HG03135 (cell line): ENCODE results near the gene SRPK3.
"Not testable (repeated sequence)": the region's sequence is repeated elsewhere in the genome, so short reads cannot be mapped to it uniquely, and the experiment has no call there.

Experiments used
- ATAC-seq: cut with Tn5 transposase; IDR thresholded peaks from one replicate; pipeline ENCODE4 v1.9.1; 2021; ENCODE audit warnings: mild to moderate bottlenecking, moderate library complexity; ENCODE audit not compliant: unreplicated experiment

The SRPK3 gene

GRCh38 chrX:153744210-153745066 lies 36.4 kb upstream of the SRPK3 start:
- ATAC-seq: no peak

DNA sequence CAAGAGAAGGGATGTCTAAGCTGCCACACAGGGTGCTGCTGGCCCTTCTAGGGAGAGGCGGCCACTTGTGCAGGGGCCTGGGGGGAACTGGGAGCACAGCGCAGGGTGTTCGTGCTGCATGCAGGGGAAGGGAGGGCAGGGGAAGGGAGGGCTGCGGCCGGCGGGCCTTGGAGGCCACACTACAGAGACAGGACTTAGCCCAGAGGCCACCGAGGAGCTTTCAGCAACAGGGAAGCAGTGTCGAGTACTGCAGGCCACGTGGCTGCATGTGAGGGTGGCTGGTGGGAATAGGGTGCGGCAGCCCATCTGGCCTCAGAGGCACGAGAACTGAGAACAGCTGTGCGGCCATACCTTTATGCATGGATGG lies 35.8 kb upstream of the SRPK3 start:
- not testable (repeated sequence) for ATAC-seq

- ATAC-seq: no peak
Observed at GRCh38 chrX:153746359-153746758, 34.5 kb upstream of the SRPK3 start.

DNA sequence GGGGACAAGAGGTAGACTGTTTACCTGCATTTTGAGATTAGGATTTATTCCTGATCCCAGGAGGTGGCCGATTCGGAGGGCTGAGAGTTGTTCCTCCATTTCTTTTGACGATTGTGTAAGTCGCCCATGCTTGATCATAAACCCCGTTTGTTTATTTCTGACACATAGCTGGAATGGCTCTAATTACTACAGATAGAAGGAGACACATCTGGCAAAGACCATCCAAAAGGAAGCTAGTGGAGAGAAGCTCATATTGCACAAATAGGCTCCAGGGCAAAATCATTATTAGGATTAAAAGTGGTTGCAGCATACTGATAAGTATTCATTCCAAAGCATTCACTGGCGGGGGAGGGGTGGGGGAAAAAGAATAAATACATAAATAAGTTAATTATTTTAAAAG lies 33.9 kb upstream of the SRPK3 start:
- not testable (repeated sequence) for ATAC-seq

GRCh38 chrX:153749017-153749416 lies 31.8 kb upstream of the SRPK3 start:
- not testable (repeated sequence) for ATAC-seq

- ATAC-seq: no peak
Observed at GRCh38 chrX:153750127-153750774, 30.6 kb upstream of the SRPK3 start.

DNA sequence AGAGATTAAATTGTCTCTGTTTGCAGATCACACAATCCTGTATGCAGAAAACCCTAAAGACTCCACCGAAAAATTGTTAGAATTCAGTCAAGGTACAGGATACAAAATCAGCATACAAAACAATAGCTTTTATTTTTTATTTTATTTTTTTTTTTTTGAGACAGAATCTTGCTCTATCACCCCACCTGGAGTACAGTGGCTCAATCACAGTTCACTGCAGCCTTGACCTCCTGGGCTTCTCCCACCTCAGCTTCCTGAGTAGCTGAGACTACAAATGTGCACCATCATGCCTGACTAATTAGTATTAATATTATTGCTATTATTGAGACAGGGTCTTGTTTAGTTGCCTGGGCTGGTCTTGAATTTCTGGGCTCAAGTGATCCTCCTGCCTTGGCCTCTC lies 25.7 kb upstream of the SRPK3 start:
- ATAC-seq: no peak

GRCh38 chrX:153761863-153762262 lies 19.0 kb upstream of the SRPK3 start:
- ATAC-seq: no peak

- no peak for ATAC-seq
Observed at GRCh38 chrX:153762626-153763173, 18.1 kb upstream of the SRPK3 start.

DNA sequence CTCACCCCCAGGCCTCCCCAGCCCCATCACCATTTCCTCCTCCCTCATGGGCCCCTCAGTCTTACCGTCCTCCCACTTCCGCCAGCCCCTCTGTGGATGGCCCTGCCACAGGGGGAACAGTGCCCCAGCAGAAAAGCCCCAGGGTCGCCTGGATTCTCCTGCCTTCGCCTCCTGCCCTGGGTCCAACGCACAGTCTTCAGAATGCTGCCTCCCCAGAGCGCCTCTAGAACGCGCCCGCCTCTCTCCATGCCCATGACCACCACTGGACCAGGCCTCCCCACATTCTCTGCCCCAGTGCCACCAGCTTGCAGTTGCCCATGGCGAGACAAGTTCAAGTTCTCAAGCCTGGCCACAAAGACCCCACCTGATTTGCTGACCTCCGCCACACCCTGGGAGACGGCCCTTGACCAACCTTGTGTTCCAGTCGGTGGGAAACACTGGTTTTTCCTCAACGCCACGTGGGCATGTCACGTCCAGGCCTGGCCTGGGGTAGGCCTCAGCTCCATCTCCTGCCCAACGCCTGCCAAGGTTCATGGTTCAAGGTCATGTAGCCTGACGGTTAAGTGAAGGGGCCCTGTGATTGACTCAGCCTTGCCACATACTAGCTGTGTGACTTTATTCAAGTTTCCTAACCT lies 17.4 kb upstream of the SRPK3 start:
- ATAC-seq: no peak

DNA sequence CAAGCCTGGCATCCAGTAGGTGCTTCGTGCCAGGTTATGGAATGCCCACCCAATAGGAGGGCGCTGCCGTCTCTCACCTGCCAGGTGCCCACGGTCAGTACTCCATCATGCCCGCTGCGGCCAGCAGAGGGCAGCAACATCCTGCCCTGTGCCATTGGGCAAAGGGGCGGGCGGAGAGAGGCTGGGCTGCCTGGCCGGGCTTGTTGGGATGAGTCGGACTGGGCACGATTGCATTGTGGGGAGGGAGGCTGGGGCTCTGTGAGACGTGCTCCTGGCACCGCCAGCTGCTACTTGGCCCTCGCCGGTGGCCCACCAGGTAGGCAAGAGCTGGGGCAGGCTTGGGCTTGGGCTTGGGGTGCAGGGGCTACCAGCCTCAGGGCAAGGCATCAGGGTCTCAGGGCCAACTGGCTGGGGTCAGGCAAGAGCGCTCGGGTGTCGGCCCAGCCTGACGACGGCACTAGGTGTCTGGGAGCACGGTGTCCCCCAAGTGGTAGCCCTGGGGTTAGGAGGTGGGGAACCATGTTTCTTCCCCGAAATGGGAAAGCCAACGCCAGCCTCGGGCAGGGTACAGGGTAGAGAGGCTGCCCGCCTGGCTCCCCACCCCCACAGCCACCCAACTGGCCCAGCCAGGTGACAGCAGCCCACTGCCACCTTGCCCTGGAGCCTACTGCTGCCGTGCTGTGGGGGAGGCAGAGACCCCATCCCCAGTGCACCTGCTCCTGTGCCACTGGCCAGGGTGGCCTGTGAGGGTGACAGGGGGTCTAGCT lies 16.7 kb upstream of the SRPK3 start, which contains the start of gene PLXNB3:
PLXNB3 (plus strand) TSS at position 261 of the 767 bp plus-strand sequence. CDS start 1,287 bp downstream, outside the sequence.
- ATAC-seq: no peak

DNA sequence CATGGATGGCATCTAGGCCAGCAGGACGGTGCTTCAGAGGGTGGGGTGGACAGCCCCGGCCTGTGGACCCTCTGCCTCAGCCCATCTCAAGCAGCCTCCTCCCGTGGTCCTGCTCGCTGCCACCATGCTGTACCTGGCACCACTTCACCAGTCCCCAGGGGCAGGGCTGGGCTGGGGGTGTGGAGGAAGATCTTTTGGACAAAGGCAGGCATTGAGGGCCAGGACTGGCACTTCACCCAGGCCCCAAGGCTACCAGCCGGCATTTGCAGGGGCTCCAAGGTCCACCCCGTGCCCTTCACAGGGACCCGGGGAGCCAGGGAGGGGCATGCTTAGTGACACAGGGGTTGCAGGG lies 16.1 kb upstream of the SRPK3 start:
- ATAC-seq: no peak

GRCh38 chrX:153765138-153766079 lies 15.4 kb upstream of the SRPK3 start:
- ATAC-seq: no peak

- ATAC-seq: no peak
Observed at GRCh38 chrX:153766098-153766817, 14.6 kb upstream of the SRPK3 start.

- no peak for ATAC-seq
Observed at GRCh38 chrX:153766871-153767673, 13.8 kb upstream of the SRPK3 start.

DNA sequence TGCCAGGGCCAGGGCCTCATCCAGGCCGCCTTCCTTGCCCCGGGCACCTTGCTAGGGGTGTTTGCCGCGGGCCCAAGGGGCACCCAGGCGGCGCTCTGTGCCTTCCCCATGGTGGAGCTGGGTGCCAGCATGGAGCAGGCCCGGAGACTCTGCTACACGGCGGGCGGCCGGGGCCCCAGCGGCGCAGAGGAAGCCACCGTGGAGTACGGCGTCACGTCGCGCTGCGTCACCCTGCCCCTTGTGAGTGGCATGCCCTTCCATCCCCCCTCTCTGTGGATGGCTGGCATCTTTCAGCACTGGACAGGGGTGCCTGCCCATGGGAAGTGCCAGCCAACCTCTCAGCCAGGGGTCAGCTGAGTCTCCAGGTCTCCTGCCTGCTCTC lies 13.2 kb upstream of the SRPK3 start:
- ATAC-seq: no peak

DNA sequence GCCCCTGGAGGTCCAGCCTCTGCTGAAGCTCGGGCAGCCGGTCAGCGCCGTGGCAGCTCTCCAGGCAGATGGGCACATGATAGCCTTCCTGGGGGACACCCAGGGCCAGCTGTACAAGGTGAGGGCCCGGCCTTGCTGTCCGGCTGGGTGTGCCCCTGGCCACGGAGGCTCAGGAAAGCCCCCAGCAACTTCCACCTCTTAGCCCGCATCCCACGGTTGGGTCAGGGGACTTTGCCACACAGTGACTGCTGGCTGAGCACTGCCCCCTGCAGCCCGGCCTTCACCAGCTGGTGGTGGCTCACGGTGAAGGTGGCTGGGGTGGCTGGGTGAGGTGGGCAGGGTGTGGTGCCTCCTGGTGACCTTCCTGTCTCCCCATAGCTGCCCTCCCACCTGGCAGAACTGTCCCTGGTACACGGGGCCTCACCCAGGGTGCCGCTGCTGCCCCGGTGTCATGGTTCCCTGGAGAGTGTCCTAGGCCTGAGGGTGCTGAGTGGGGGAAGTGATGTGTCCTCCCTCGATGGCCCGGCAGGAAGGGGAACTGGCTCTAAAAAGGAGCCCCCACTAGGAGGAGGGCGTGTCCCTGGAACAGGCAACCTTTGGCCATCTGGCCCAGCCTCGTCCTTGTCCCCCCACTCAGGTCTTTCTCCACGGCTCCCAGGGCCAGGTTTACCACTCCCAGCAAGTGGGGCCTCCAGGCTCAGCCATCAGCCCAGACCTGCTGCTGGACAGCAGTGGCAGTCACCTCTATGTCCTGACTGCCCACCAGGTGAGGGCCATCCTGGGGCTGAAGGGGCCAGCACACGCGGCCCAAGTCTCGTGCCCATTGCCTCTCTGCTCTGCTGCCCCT lies 12.3 kb upstream of the SRPK3 start:
- ATAC-seq: no peak
